Caco-2 (cell line): ENCODE measurements around the gene POLR2E. TPM values are rescaled to one million over a fixed set of nuclear protein-coding genes. Genes with fewer than 3 reads are reported as not detected.

Experiments
- BruUV-seq: library from RNA; stranded (reverse); fragments of 400-500 nt; replicated peaks from 2 replicates; lab custom pipeline; 2021; lab: Mats Ljungman, UMichigan
- CTCF ChIA-PET: fragments of 300-600 bp; sonication (Branson Sonifier 250); formaldehyde crosslinking; loops from one replicate; lab custom pipeline; 2022; ENCODE audit warnings: antibody characterized with exemption; lab: Charles Lee
- POLR2A ChIA-PET: fragments of 300-600 bp; sonication (Branson Sonifier 250); formaldehyde crosslinking; loops from one replicate; lab custom pipeline; 2022; ENCODE audit warnings: antibody characterized with exemption; lab: Charles Lee
- DNase-seq, 2 experiments: peaks; one replicate each; pipeline versions ENCODE4 v3.0.0 to v3.0.0-alpha.2; 2020 to 2022
- H3K27me3 ChIP-seq: replicated peaks from 2 replicates; pipeline ENCODE4 v1.6.0; 2011; ENCODE audit warnings: low read length; ENCODE audit not compliant: control insufficient read depth, insufficient read depth
- H3K36me3 ChIP-seq: 2 replicates; pipeline ENCODE4 v1.5.1; 2011; ENCODE audit warnings: low read length; ENCODE audit not compliant: control insufficient read depth, insufficient read depth
- H3K4me1 ChIP-seq: fragments of 250-450 bp; sonication (Bioruptor Pico); 2 replicates; pipeline ENCODE4 v1.5.1; 2020; ENCODE audit warnings: mild to moderate bottlenecking
- H3K4me3 ChIP-seq: 2 replicates; pipeline ENCODE4 v1.5.1; 2011; ENCODE audit warnings: low read depth, mild to moderate bottlenecking, control low read depth, low read length
- H3K9me3 ChIP-seq: fragments of 250-450 bp; sonication (Bioruptor Pico); 2 replicates; pipeline ENCODE4 v1.5.1; 2020; ENCODE audit warnings: mild to moderate bottlenecking, moderate library complexity
- H3K27ac Mint-ChIP-seq: one replicate; pipeline ENCODE4 v1.8.0; 2022; ENCODE audit warnings: mixed read lengths; ENCODE audit not compliant: unreplicated experiment
- H3K27me3 Mint-ChIP-seq: one replicate; pipeline ENCODE4 v1.8.0; 2022; ENCODE audit warnings: mixed read lengths; ENCODE audit not compliant: insufficient read depth, unreplicated experiment
- H3K36me3 Mint-ChIP-seq: one replicate; pipeline ENCODE4 v1.8.0; 2022; ENCODE audit warnings: mild to moderate bottlenecking, mixed read lengths; ENCODE audit not compliant: insufficient read depth, unreplicated experiment
- H3K4me1 Mint-ChIP-seq: one replicate; pipeline ENCODE4 v1.8.0; 2022; ENCODE audit warnings: low read depth, mixed read lengths; ENCODE audit not compliant: unreplicated experiment
- H3K4me3 Mint-ChIP-seq: one replicate; pipeline ENCODE4 v1.8.0; 2022; ENCODE audit warnings: mild to moderate bottlenecking, moderate library complexity, mixed read lengths; ENCODE audit not compliant: unreplicated experiment
- H3K9me3 Mint-ChIP-seq: one replicate; pipeline ENCODE4 v1.8.0; 2022; ENCODE audit warnings: mixed read lengths; ENCODE audit not compliant: unreplicated experiment
- CTCF ChIP-seq, 2 experiments: fragments of 200-600 bp in 1 of 2; IDR thresholded peaks; 1 replicate in 1 of 2; 2 replicates in 1 of 2; pipeline versions ENCODE4 v1.5.1 to v1.8.0; 2011 to 2022; ENCODE audit warnings: antibody characterized with exemption in 1 of 2, control low read depth in 1 of 2, inconsistent platforms in 1 of 2, low read depth in 1 of 2, low read length in 1 of 2, mild to moderate bottlenecking in 1 of 2, moderate library complexity in 1 of 2; ENCODE audit not compliant: insufficient read depth in 1 of 2, severe bottlenecking in 1 of 2, unreplicated experiment in 1 of 2
- intact Hi-C: fragments of 100-400 bp; cut with micrococcal nuclease; formaldehyde crosslinking; loops from one replicate; pipeline ENCODE4 v1.10.0; 2022; ENCODE audit not compliant: unreplicated experiment
- total RNA-seq: library from RNA; stranded (reverse); gene quantifications from 2 replicates; pipeline ENCODE4 v1.2.3, GENCODE V29; 2022

Gene POLR2E
- total RNA-seq, 1 experiment from 2014 or later = 264 TPM

GRCh38 chr19:1093811-1094553 lies 1.2 kb downstream of the POLR2E start:
- no peaks in the 10 kb centered on the region for H3K9me3 Mint-ChIP-seq
- H3K4me3 ChIP-seq = peak overlapping the region; percentile 99
- peak overlapping the region; percentile 91 for H3K4me3 Mint-ChIP-seq
- no peaks in the 10 kb centered on the region for H3K27me3 Mint-ChIP-seq
- H3K27me3 ChIP-seq = no peaks in the 10 kb centered on the region
- intact Hi-C loops = no loop called here
- peak overlapping the region; percentile 85 for H3K27ac Mint-ChIP-seq
- no TSS peak for BruUV-seq
- H3K36me3 Mint-ChIP-seq = peaks cover 41% of the 10 kb centered on the region
- H3K9me3 ChIP-seq = no peaks in the 10 kb centered on the region
- ChIA-PET POLR2A (no interaction called here), CTCF (interaction anchor here (0.7 kb wide), 1 partner anchor 151 kb away, joined by 3 read pairs; no protein-coding TSS in a partner anchor)
- DNase-seq = no peak
- no peak for TF ChIP-seq CTCF (IDR thresholded peaks at IDR 0.05; ENCODE audit: insufficient read depth in 1 of 2, low read depth in 1 of 2, low read length in 1 of 2, severe bottlenecking in 1 of 2, unreplicated experiment in 1 of 2)
- H3K4me1 ChIP-seq = peaks cover 23% of the 10 kb centered on the region
- H3K36me3 ChIP-seq = no peaks in the 10 kb centered on the region
- H3K4me1 Mint-ChIP-seq = peaks cover 15% of the 10 kb centered on the region

- ChIA-PET CTCF (no interaction called here), POLR2A (no interaction called here)
- DNase-seq = no peak
- Histone ChIP-seq H3K36me3 (no peaks in the 10 kb centered on the region), H3K27me3 (no peaks in the 10 kb centered on the region), H3K4me3 (no peak overlapping the region), H3K4me1 (peaks cover 17% of the 10 kb centered on the region), H3K9me3 (no peaks in the 10 kb centered on the region)
- Mint-ChIP-seq H3K4me1 (peaks cover 9% of the 10 kb centered on the region), H3K27me3 (no peaks in the 10 kb centered on the region), H3K36me3 (peaks cover 42% of the 10 kb centered on the region), H3K4me3 (peak overlapping the region; percentile 91), H3K9me3 (no peaks in the 10 kb centered on the region), H3K27ac (no peak overlapping the region)
- intact Hi-C loops = no loop called here
- no TSS peak for BruUV-seq
- TF ChIP-seq CTCF (IDR thresholded peaks at IDR 0.05; ENCODE audit: insufficient read depth in 1 of 2, low read depth in 1 of 2, low read length in 1 of 2, severe bottlenecking in 1 of 2, unreplicated experiment in 1 of 2) = no peak
These were observed 1.8 kb downstream of the POLR2E start for GRCh38 chr19:1093330-1093729.

GRCh38 chr19:1091544-1092175 lies 3.5 kb downstream of the POLR2E start:
- BruUV-seq = no TSS peak
- Mint-ChIP-seq H3K27ac (no peak overlapping the region), H3K4me3 (no peak overlapping the region), H3K36me3 (peaks cover 59% of the 10 kb centered on the region), H3K9me3 (no peaks in the 10 kb centered on the region), H3K4me1 (no peaks in the 10 kb centered on the region), H3K27me3 (no peaks in the 10 kb centered on the region)
- H3K9me3 ChIP-seq = no peaks in the 10 kb centered on the region
- H3K27me3 ChIP-seq = no peaks in the 10 kb centered on the region
- no peak overlapping the region for H3K4me3 ChIP-seq
- DNase-seq = no peak
- H3K36me3 ChIP-seq = no peaks in the 10 kb centered on the region; the same call in 1 of the 2 replicates
- H3K4me1 ChIP-seq = peaks cover 5% of the 10 kb centered on the region; the same call in 1 of the 2 replicates
- POLR2A ChIA-PET = interaction anchor here (0.6 to 1.0 kb wide), 2 partner anchors 15 to 96 kb away, joined by 3 read pairs; no protein-coding TSS in a partner anchor
- intact Hi-C loops = no loop called here
- TF ChIP-seq CTCF (IDR thresholded peaks at IDR 0.05; ENCODE audit: insufficient read depth in 1 of 2, low read depth in 1 of 2, low read length in 1 of 2, severe bottlenecking in 1 of 2, unreplicated experiment in 1 of 2) = no peak
- CTCF ChIA-PET = no interaction called here
